ENCODE results near the gene CLMN.

DNA sequence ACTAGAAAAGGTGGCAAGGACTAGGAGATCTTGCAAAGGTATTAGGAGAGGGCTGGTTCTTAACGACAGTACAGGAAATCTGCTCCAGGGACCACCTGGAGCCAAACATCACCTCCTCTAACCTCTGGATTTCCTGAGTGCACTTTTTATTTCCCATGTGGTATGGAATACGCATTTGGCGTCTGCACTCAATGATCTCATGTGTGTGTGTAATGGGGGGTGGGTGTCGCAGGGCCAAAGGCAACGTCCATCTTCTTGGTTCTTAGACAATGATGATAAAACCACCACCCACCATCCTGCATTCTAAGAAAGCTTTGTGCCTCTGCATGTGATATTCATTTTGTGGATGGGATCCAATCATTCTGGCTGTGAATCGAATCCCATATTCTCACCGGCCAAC lies 68.8 kb downstream of the CLMN start:
- no peak for TF ChIP-seq EZH2 (IDR thresholded peaks at IDR 0.05; ENCODE audit: insufficient read depth, poor library complexity, severe bottlenecking)
- no peak for TF ChIP-seq EZH2phosphoT487 (IDR thresholded peaks at IDR 0.05; ENCODE audit: insufficient read depth, low read depth)

Data from GM23248 (cell line).